Activated naive CD4-positive, alpha-beta T cell treated with anti-CD3 and anti-CD28 coated beads for 36 hours (primary cell): ENCODE results near the gene LTBP2. TPM values are rescaled to one million over a fixed set of nuclear protein-coding genes. Genes with fewer than 3 reads are reported as not detected.

Experiments used
- CTCF ChIA-PET: fragments of 350-600 bp; sonication (Branson Sonifier 250); formaldehyde crosslinking; loops from one replicate; lab custom pipeline; 2021; ENCODE audit warnings: antibody characterized with exemption; lab: Charles Lee
- DNase-seq: peaks from one replicate; pipeline ENCODE4 v3.0.0-alpha.2; 2020
- H3K27ac Mint-ChIP-seq: one replicate; pipeline ENCODE4 v1.8.0; 2021; ENCODE audit warnings: mild to moderate bottlenecking, mixed read lengths
- H3K27me3 Mint-ChIP-seq: one replicate; pipeline ENCODE4 v1.8.0; 2021; ENCODE audit warnings: low read depth, mixed read lengths
- H3K36me3 Mint-ChIP-seq: one replicate; pipeline ENCODE4 v1.8.0; 2021; ENCODE audit warnings: low read depth, mixed read lengths
- H3K4me1 Mint-ChIP-seq: one replicate; pipeline ENCODE4 v1.8.0; 2021; ENCODE audit warnings: low read depth, mixed read lengths
- H3K4me3 Mint-ChIP-seq: one replicate; pipeline ENCODE4 v1.8.0; 2021; ENCODE audit warnings: mild to moderate bottlenecking, moderate library complexity, mixed read lengths
- H3K9me3 Mint-ChIP-seq: one replicate; pipeline ENCODE4 v1.8.0; 2021; ENCODE audit warnings: mixed read lengths
- intact Hi-C: fragments of 100-400 bp; cut with micrococcal nuclease; formaldehyde crosslinking; loops from one replicate; pipeline ENCODE4 v1.15.1; 2023
- total RNA-seq, 2 experiments: library from RNA; stranded (reverse); gene quantifications; one replicate each; pipeline ENCODE4 v1.2.3, GENCODE V29; 2021

LTBP2 gene
- total RNA-seq, 2 experiments from 2014 or later = 0.32 to 0.55 TPM

GRCh38 chr14:74486164-74486563, 125.9 kb downstream of the LTBP2 start:
- intact Hi-C loops = no loop called here
- Mint-ChIP-seq H3K27ac (no peak overlapping the region), H3K36me3 (peaks cover 2% of the 10 kb centered on the region), H3K9me3 (no peaks in the 10 kb centered on the region), H3K4me1 (peaks cover 11% of the 10 kb centered on the region), H3K4me3 (no peak overlapping the region), H3K27me3 (no peaks in the 10 kb centered on the region)
- CTCF ChIA-PET = no interaction called here
- DNase-seq = no peak

- no peaks in the 10 kb centered on the region for H3K9me3 Mint-ChIP-seq
- H3K27me3 Mint-ChIP-seq = no peaks in the 10 kb centered on the region
- CTCF ChIA-PET = interaction anchor here (0.6 kb wide), 1 partner anchor 135 kb away, joined by 4 read pairs; no protein-coding TSS in a partner anchor
- H3K27ac Mint-ChIP-seq = no peak overlapping the region
- no peak for DNase-seq
- H3K4me3 Mint-ChIP-seq = no peak overlapping the region
- H3K36me3 Mint-ChIP-seq = peaks cover 2% of the 10 kb centered on the region
- intact Hi-C loops = no loop called here
- H3K4me1 Mint-ChIP-seq = peaks cover 1% of the 10 kb centered on the region
Observed at GRCh38 chr14:74483321-74483720, 128.7 kb downstream of the LTBP2 start.

GRCh38 chr14:74482571-74482970, 129.5 kb downstream of the LTBP2 start:
- no peaks in the 10 kb centered on the region for H3K4me1 Mint-ChIP-seq
- intact Hi-C loops = no loop called here
- H3K27ac Mint-ChIP-seq = no peak overlapping the region
- H3K4me3 Mint-ChIP-seq = no peak overlapping the region
- no peak for DNase-seq
- H3K9me3 Mint-ChIP-seq = no peaks in the 10 kb centered on the region
- peaks cover 2% of the 10 kb centered on the region for H3K36me3 Mint-ChIP-seq
- no peaks in the 10 kb centered on the region for H3K27me3 Mint-ChIP-seq
- CTCF ChIA-PET = interaction anchor here (0.7 to 1.2 kb wide), 2 partner anchors 119 to 127 kb away, joined by 3 to 5 read pairs; no protein-coding TSS in a partner anchor

GRCh38 chr14:74480046-74480445, 132.0 kb downstream of the LTBP2 start:
- no peak for DNase-seq
- no peaks in the 10 kb centered on the region for H3K9me3 Mint-ChIP-seq
- CTCF ChIA-PET = interaction anchor here (1.3 kb wide), 1 partner anchor 14 kb away, joined by 3 read pairs; no protein-coding TSS in a partner anchor
- intact Hi-C loops = no loop called here
- peaks cover 2% of the 10 kb centered on the region for H3K36me3 Mint-ChIP-seq
- no peak overlapping the region for H3K27ac Mint-ChIP-seq
- H3K4me3 Mint-ChIP-seq = no peak overlapping the region
- H3K27me3 Mint-ChIP-seq = no peaks in the 10 kb centered on the region
- no peaks in the 10 kb centered on the region for H3K4me1 Mint-ChIP-seq

GRCh38 chr14:74478996-74479635, 132.9 kb downstream of the LTBP2 start:
- CTCF ChIA-PET = interaction anchor here (1.3 kb wide), 1 partner anchor 13 kb away, joined by 3 read pairs; no protein-coding TSS in a partner anchor
- Mint-ChIP-seq H3K27me3 (no peaks in the 10 kb centered on the region), H3K4me3 (no peak overlapping the region), H3K36me3 (peaks cover 2% of the 10 kb centered on the region), H3K27ac (no peak overlapping the region), H3K9me3 (no peaks in the 10 kb centered on the region), H3K4me1 (no peaks in the 10 kb centered on the region)
- intact Hi-C loops = no loop called here
- no peak for DNase-seq

GRCh38 chr14:74476607-74477006, 135.4 kb downstream of the LTBP2 start:
- CTCF ChIA-PET = interaction anchor here (0.5 kb wide), 1 partner anchor 285 kb away, joined by 3 read pairs; no protein-coding TSS in a partner anchor
- no peak for DNase-seq
- H3K27ac Mint-ChIP-seq = no peak overlapping the region
- no peaks in the 10 kb centered on the region for H3K27me3 Mint-ChIP-seq
- no peaks in the 10 kb centered on the region for H3K4me1 Mint-ChIP-seq
- no peak overlapping the region for H3K4me3 Mint-ChIP-seq
- intact Hi-C loops = no loop called here
- H3K36me3 Mint-ChIP-seq = peaks cover 4% of the 10 kb centered on the region
- no peaks in the 10 kb centered on the region for H3K9me3 Mint-ChIP-seq

- CTCF ChIA-PET = interaction anchor here (0.5 kb wide), 1 partner anchor 285 kb away, joined by 3 read pairs; no protein-coding TSS in a partner anchor
Observed at GRCh38 chr14:74476107-74476506, 135.9 kb downstream of the LTBP2 start.

GRCh38 chr14:74475678-74476077, 136.4 kb downstream of the LTBP2 start:
- Mint-ChIP-seq H3K4me3 (no peak overlapping the region), H3K27ac (no peak overlapping the region), H3K36me3 (peaks cover 4% of the 10 kb centered on the region), H3K27me3 (no peaks in the 10 kb centered on the region), H3K9me3 (no peaks in the 10 kb centered on the region), H3K4me1 (no peaks in the 10 kb centered on the region)
- CTCF ChIA-PET = no interaction called here
- no peak for DNase-seq
- intact Hi-C loops = no loop called here

More at GRCh38 chr14:74476107-74476506, 135.9 kb downstream of the LTBP2 start:
- no peak overlapping the region for H3K4me3 Mint-ChIP-seq
- H3K27ac Mint-ChIP-seq = no peak overlapping the region
- H3K27me3 Mint-ChIP-seq = no peaks in the 10 kb centered on the region
- DNase-seq = no peak
- H3K36me3 Mint-ChIP-seq = peaks cover 4% of the 10 kb centered on the region
- H3K4me1 Mint-ChIP-seq = no peaks in the 10 kb centered on the region
- H3K9me3 Mint-ChIP-seq = no peaks in the 10 kb centered on the region
- intact Hi-C loops = no loop called here

- Mint-ChIP-seq H3K9me3 (no peaks in the 10 kb centered on the region), H3K4me1 (no peaks in the 10 kb centered on the region), H3K27ac (no peak overlapping the region), H3K4me3 (no peak overlapping the region), H3K27me3 (no peaks in the 10 kb centered on the region), H3K36me3 (peaks cover 4% of the 10 kb centered on the region)
- intact Hi-C loops = no loop called here
- DNase-seq = no peak
- CTCF ChIA-PET = no interaction called here
Observed at GRCh38 chr14:74474376-74474775, 137.7 kb downstream of the LTBP2 start.

GRCh38 chr14:74472601-74473000, 139.4 kb downstream of the LTBP2 start:
- CTCF ChIA-PET = no interaction called here
- H3K27me3 Mint-ChIP-seq = no peaks in the 10 kb centered on the region
- intact Hi-C loops = no loop called here
- no peak overlapping the region for H3K27ac Mint-ChIP-seq
- H3K4me3 Mint-ChIP-seq = no peak overlapping the region
- peaks cover 4% of the 10 kb centered on the region for H3K36me3 Mint-ChIP-seq
- no peak for DNase-seq
- H3K9me3 Mint-ChIP-seq = no peaks in the 10 kb centered on the region
- no peaks in the 10 kb centered on the region for H3K4me1 Mint-ChIP-seq

GRCh38 chr14:74469548-74470518, 142.2 kb downstream of the LTBP2 start:
- intact Hi-C loops = no loop called here
- H3K4me1 Mint-ChIP-seq = no peaks in the 10 kb centered on the region
- peaks cover 4% of the 10 kb centered on the region for H3K36me3 Mint-ChIP-seq
- H3K27ac Mint-ChIP-seq = no peak overlapping the region
- CTCF ChIA-PET = interaction anchor here (0.6 kb wide), 1 partner anchor 259 kb away, joined by 8 read pairs; no protein-coding TSS in a partner anchor
- no peak for DNase-seq
- no peak overlapping the region for H3K4me3 Mint-ChIP-seq
- no peaks in the 10 kb centered on the region for H3K9me3 Mint-ChIP-seq
- H3K27me3 Mint-ChIP-seq = no peaks in the 10 kb centered on the region

- H3K27ac Mint-ChIP-seq = no peak overlapping the region
- H3K27me3 Mint-ChIP-seq = no peaks in the 10 kb centered on the region
- H3K9me3 Mint-ChIP-seq = no peaks in the 10 kb centered on the region
- no peak for DNase-seq
- CTCF ChIA-PET = no interaction called here
- no peak overlapping the region for H3K4me3 Mint-ChIP-seq
- H3K4me1 Mint-ChIP-seq = no peaks in the 10 kb centered on the region
- intact Hi-C loops = no loop called here
- peaks cover 4% of the 10 kb centered on the region for H3K36me3 Mint-ChIP-seq
Observed at GRCh38 chr14:74468513-74468912, 143.5 kb downstream of the LTBP2 start.
